H4 (cell line): Measurements from ENCODE around the gene CDKN2D. TPM values are rescaled to one million over a fixed set of nuclear protein-coding genes. Genes with fewer than 3 reads are reported as not detected.

Experiments
- DNase-seq: peaks from one replicate; pipeline ENCODE4 v3.0.0-alpha.2; 2015; ENCODE audit warnings: low spot score
- total RNA-seq: library from RNA; depleted of rRNA; stranded (reverse); fragments of >200 nt; shearing (Covaris generic); gene quantifications from 2 replicates; pipeline ENCODE4 v1.2.3, GENCODE V29; 2014; rRNA removed

The CDKN2D gene
- total RNA-seq, 1 experiment from 2014 or later, result 5.2 TPM

- DNase-seq, result no peak
These were observed 48.0 kb downstream of the CDKN2D start for GRCh38 chr19:10520652-10521318.

- no peak for DNase-seq
These were observed 49.4 kb downstream of the CDKN2D start for GRCh38 chr19:10519421-10519820.

- no peak for DNase-seq
These were observed 50.1 kb downstream of the CDKN2D start for GRCh38 chr19:10518444-10519361.

GRCh38 chr19:10517760-10518443, 50.9 kb downstream of the CDKN2D start:
- no peak for DNase-seq

- DNase-seq, result no peak
These were observed 51.4 kb downstream of the CDKN2D start, which contains the start of gene S1PR5 for GRCh38 chr19:10517361-10517759. Gene S1PR5 (minus strand): TSS chr19:10517447. CDS start chr19:10515011, 2,436 bp downstream.

GRCh38 chr19:10516671-10517286, 52.0 kb downstream of the CDKN2D start:
- DNase-seq, result no peak

Other genes starting within 250 kb of the CDKN2D start
- 7.1 and 8.2 TPM in 2 replicates for gene RAVER1, start 235.4 kb downstream of the CDKN2D start, total RNA-seq
- gene ICAM3, start 229.4 kb downstream of the CDKN2D start, total RNA-seq, result 7.3 and 11.2 TPM in 2 replicates
- gene TYK2, start 188.4 kb downstream of the CDKN2D start, total RNA-seq, result 28.2 and 37.1 TPM in 2 replicates
- 105 and 132 TPM in 2 replicates for gene CDC37, start 165.4 kb downstream of the CDKN2D start, total RNA-seq
- 1.0 and 1.1 TPM in 2 replicates for gene PDE4A, start 148.4 kb downstream of the CDKN2D start, total RNA-seq
- gene KEAP1, start 65.6 kb downstream of the CDKN2D start, total RNA-seq, result 40.9 and 43.3 TPM in 2 replicates
- gene S1PR5, start 51.5 kb downstream of the CDKN2D start, total RNA-seq, result 1.0 and 1.7 TPM in 2 replicates
- gene ATG4D, start 25.1 kb downstream of the CDKN2D start, total RNA-seq, result 13.1 and 18.6 TPM in 2 replicates
- gene KRI1, start 3.0 kb downstream of the CDKN2D start, total RNA-seq, result 7.7 and 8.3 TPM in 2 replicates
- gene AP1M2, start 18.3 kb upstream of the CDKN2D start, total RNA-seq, result 7.8 and 14.8 TPM in 2 replicates
- 9.9 and 11.8 TPM in 2 replicates for gene SLC44A2, start 56.6 kb upstream of the CDKN2D start, total RNA-seq
- 107 and 109 TPM in 2 replicates for gene ILF3, start 85.4 kb upstream of the CDKN2D start, total RNA-seq
- gene QTRT1, start 132.5 kb upstream of the CDKN2D start, total RNA-seq, result 21.4 and 29.6 TPM in 2 replicates
- 24.3 and 31.0 TPM in 2 replicates for gene DNM2, start 149.1 kb upstream of the CDKN2D start, total RNA-seq